Stimulated activated CD8-positive, alpha-beta memory T cell treated with anti-CD3 and anti-CD28 coated beads, Interleukin-7, amount 100 ng/mL, for 24 hours (primary cell): ENCODE data around the gene ADGRD1.
"Not testable (repeated sequence)": the region's sequence is repeated elsewhere in the genome, so short reads cannot be mapped to it uniquely, and the experiment has no call there.

ENCODE experiments used
- DNase-seq: peaks from one replicate; pipeline ENCODE4 v3.0.0-alpha.2; 2020; ENCODE audit warnings: low read depth

ADGRD1 gene

GRCh38 chr12:131121705-131122405, 168.1 kb downstream of the ADGRD1 start:
- no peak for DNase-seq

- no peak for DNase-seq
Observed at GRCh38 chr12:131122631-131123030, 168.9 kb downstream of the ADGRD1 start.

DNA sequence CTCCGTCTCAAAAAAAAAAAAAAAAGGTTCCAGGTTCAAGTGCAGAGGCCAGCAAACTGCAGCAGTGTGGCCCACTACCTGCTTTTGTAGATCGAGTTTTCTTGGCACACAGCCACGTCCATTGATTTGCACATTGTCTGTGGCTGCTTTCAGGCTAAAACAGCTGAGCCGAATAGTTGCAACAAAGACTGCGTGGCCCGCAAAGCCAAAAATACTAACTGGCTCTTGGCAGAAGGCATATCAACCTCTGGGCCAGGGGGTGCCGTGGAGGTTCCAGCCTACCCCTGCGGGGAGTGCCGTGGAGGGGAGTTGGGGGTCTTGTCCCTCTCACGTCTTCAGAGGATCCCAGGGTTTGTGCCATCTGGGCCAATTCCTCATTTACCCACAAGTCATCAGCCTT, 170.1 kb downstream of the ADGRD1 start:
- no peak for DNase-seq

- no peak for DNase-seq
Observed at GRCh38 chr12:131124487-131125280, 171.0 kb downstream of the ADGRD1 start.

- no peak for DNase-seq
Observed at GRCh38 chr12:131126662-131127173, 173.0 kb downstream of the ADGRD1 start.

- no peak for DNase-seq
Observed at GRCh38 chr12:131128556-131128955, 174.8 kb downstream of the ADGRD1 start.

- DNase-seq, result not testable (repeated sequence)
Observed at GRCh38 chr12:131128966-131129619, 175.4 kb downstream of the ADGRD1 start.

DNA sequence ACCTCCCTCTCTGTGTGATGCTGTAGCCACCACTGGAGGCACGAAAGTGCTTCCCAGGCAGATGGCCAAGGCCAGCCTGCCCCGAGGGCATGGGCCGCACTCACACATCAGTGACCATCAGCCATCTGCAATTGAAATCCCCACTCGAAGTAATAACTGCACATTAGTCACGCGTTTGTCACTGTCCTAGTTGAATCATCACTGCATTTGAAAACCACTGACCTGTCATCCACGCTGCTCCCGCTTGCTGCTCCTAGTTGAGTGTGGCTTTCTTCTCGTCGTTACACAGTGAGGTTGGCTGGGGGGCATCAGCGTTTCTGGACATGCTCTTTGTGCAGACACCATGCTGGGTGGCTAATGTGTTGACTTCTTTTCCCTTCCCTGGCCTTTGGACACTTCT, 176.1 kb downstream of the ADGRD1 start:
- DNase-seq, result no peak

DNA sequence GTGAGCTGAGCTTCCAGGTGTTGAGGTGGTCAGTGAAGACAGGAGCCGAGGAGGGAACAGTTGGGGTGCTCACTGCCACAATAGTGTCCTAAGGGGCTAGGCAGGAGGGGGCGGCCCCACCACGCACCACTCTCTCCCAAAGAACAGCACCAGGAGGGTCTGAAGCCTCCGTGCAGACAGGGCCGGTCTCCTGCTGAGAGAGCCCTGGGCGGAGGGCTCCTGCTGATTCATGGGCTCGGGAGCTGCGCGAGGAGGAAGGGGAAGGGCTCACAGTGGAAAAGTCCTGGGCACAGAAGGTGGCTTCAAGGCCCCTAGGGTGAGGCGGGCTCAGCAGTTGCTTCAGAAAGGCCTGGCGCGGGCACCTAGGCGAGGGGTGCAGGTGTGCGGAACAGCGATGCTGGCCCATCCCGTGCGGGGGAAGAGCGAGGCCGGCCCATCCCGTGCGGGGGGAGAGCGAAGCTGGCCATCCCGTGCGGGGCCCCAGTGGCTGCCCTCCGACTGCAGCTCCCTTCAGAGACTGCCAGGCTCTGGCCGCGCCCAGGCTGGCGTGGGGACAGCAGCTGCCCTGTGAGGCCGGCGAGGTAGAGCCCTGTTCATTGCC, 176.7 kb downstream of the ADGRD1 start:
- DNase-seq, result no peak

- no peak for DNase-seq
Observed at GRCh38 chr12:131131077-131131807, 177.5 kb downstream of the ADGRD1 start.

GRCh38 chr12:131131808-131132117, 178.1 kb downstream of the ADGRD1 start:
- DNase-seq, result no peak

- peak; percentile 65 for DNase-seq
Observed at GRCh38 chr12:131132118-131132892, 178.6 kb downstream of the ADGRD1 start.

- no peak for DNase-seq
Observed at GRCh38 chr12:131133015-131133905, 179.6 kb downstream of the ADGRD1 start.

- DNase-seq, result no peak
Observed at GRCh38 chr12:131133994-131134393, 180.3 kb downstream of the ADGRD1 start.

DNA sequence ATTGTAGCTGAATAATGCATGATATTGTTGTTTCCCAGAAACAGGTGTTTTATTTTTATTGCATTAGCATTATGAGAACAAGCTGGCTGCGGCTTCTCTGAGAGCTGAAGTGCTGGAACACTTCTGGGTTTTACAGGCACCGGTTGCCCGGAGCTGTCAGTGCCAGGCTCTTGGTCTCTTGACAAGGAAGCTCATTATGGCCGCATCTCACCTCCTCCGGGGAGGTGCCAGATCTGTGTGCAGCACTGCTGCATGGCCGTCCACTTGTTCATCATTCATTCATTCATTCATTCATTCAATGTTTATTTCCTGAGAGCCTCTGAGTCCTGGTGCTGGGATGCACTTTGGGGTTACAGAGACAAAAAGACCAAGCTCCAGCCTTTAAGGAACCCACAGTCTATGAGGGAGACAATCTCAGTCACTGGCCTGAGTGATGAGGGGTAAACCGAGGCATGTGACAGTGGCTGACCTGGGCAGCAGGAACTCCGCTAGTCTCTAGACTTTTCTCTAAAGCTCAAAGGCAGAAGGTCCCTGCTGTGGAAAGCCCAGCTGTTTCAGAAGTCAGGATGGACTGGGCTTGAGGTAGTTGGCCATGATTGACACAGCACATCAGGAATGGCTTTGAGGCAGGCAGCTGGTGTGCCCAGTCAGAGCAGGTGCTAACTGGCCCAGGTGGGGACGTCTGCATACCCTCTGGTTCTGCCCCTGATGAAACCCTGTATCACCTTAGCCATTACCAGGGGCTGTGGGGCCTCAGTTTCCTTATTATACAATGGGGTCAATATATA, 181.0 kb downstream of the ADGRD1 start:
- DNase-seq, result no peak

DNA sequence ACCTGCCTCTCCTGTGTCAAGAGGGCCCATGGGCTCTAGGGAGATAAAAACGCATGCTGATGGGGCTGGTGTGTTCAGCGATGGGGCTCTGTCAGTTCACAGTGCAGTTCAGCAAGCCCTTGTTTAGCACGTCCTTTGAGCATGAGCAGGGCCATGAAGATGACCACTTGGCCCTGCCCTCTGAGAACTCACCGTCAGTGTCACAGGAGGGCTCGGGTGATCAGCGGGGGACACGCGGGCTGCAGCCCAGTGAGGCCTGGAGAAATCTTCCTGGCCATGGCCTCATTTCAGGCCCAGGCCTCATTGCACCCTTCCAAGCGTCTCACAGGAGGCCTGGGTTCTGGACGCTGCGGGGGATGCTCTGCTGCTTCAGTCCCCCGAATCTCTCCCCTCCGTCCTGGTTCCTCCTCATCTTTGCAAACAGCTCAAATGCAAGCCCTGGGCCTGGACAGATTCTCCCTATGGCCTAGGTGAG, 181.6 kb downstream of the ADGRD1 start:
- DNase-seq, result no peak

GRCh38 chr12:131135786-131136538, 182.3 kb downstream of the ADGRD1 start:
- DNase-seq, result no peak

- DNase-seq, result no peak
Observed at GRCh38 chr12:131136539-131136872, 182.8 kb downstream of the ADGRD1 start.
